Gastroesophageal sphincter (tissue), 4 donors: Measurements from ENCODE around the gene NUP188. TPM values are rescaled to one million over a fixed set of nuclear protein-coding genes. Genes with fewer than 3 reads are reported as not detected.

Experiments used
- ATAC-seq: fragments of 150-250 bp; one replicate; pipeline ENCODE4 v1.9.1; 2016; ENCODE audit warnings: mild to moderate bottlenecking, moderate library complexity
- H3K27ac ChIP-seq, 4 donors: fragments of 200-600 bp; sonication (generic) in 3 of 4; 1 replicate in 3 of 4; 2 replicates in 1 of 4; pipeline ENCODE4 v1.5.1; 2016 to 2019
- H3K27me3 ChIP-seq: fragments of 200-600 bp; sonication (generic); one replicate; pipeline ENCODE4 v1.5.1; 2019
- H3K36me3 ChIP-seq, 2 donors: fragments of 200-600 bp; sonication (generic); one replicate each; pipeline ENCODE4 v1.5.1; 2019; ENCODE audit warnings: control low read depth in 1 of 2
- H3K4me1 ChIP-seq, 3 donors: fragments of 200-600 bp; sonication (generic); 1 replicate in 2 of 3; 2 replicates in 1 of 3; pipeline ENCODE4 v1.5.1; 2016 to 2019; ENCODE audit warnings: control low read depth in 2 of 3
- H3K4me3 ChIP-seq, 2 donors: fragments of 200-600 bp; sonication (generic); one replicate each; pipeline ENCODE4 v1.5.1; 2019; ENCODE audit warnings: mild to moderate bottlenecking in 1 of 2, moderate library complexity in 1 of 2
- H3K9me3 ChIP-seq, 3 donors: fragments of 200-600 bp; sonication (generic); one replicate each; pipeline ENCODE4 v1.5.1; 2017 to 2019; ENCODE audit warnings: control low read depth in 2 of 3
- CTCF ChIP-seq, 4 experiments: fragments of 200-600 bp in 2 of 4; fragments of 450-650 bp in 2 of 4; sonication (generic) in 1 of 4; IDR thresholded peaks; one replicate each; pipeline ENCODE4 v1.5.1; 2017 to 2019; ENCODE audit warnings: antibody characterized with exemption in 4 of 4, mild to moderate bottlenecking in 2 of 4, moderate library complexity in 2 of 4
- EP300 ChIP-seq: sonication (generic); formaldehyde crosslinking; IDR thresholded peaks from one replicate; pipeline ENCODE4 v1.6.1; 2017; ENCODE audit warnings: antibody characterized with exemption, mild to moderate bottlenecking
- POLR2A ChIP-seq, 2 donors: fragments of 450-650 bp; IDR thresholded peaks; one replicate each; pipeline ENCODE4 v1.6.1; 2017; ENCODE audit warnings: antibody characterized with exemption in 2 of 2, mild to moderate bottlenecking in 2 of 2, moderate library complexity in 1 of 2
- POLR2AphosphoS5 ChIP-seq: sonication (generic); formaldehyde crosslinking; IDR thresholded peaks from one replicate; pipeline ENCODE4 v1.6.1; 2017; ENCODE audit warnings: antibody characterized with exemption
- WGBS, 2 donors: methylation state at CpG; one replicate each; pipeline ENCODE4 v1.1.5; 2018; ENCODE audit warnings: low coverage in 1 of 2; 5-methylcytosine and 5-hydroxymethylcytosine counted together
- total RNA-seq, 4 donors: library from RNA; depleted of rRNA; stranded (reverse); fragments of >200 nt; gene quantifications; one replicate each; pipeline ENCODE4 v1.1.0, GENCODE V29; 2016

NUP188 gene
- 10 to 100 TPM; 18.6 to 32.7 (median 29.1) TPM for total RNA-seq

DNA sequence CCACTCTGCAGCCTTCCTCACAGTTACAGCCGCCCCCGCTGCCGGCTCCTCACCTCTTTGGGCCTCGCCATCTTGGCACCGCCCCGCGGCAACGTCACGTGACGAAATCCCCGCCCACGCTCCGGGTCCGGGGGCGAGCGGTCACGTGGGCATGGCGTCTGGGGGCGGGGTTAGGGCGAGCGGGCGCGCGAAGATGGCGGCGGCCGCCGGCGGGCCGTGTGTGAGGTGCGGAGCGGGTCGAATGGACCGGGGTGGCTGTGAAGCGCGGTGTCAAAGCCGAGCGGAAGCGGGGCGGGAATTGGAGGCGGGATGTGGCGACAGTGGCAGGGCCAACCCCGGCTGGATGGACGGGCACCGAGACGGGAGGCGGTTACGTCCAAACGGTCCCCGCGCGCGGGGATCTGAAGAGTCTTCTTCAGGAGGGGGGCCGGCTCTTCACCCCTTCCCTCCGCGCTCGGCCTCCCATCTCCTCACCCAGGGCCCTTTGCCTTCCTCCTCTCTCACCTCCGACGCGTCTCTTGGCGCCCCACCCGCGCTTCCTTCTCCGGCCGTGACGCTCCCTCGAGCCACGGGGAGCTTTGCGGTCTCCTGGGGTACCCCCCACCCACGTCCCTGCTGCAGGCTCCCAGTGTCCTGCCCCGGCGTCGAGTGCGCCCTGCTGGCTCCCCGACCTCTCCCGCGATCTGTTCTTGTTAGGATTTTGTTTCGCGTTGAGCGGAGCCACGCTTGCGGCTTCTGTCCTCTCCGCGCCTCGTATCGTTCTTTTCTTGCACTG, at the start of gene NUP188, which contains the start of gene DOLK:
NUP188 (plus strand) TSS at position 173 of the 775 bp plus-strand sequence; CDS start at position 194, 21 bp downstream.
DOLK (minus strand) TSS at position 77 of the 775 bp plus-strand sequence. CDS start 300 bp downstream, outside the sequence.
- Histone ChIP-seq H3K27ac (peak within 1 kb of the TSS; percentile 92 to 99 (median 96)), H3K36me3 (peaks cover 0 to 57% of the 10 kb centered on the region in 2 donors), H3K4me3 (peak within 1 kb of the TSS; percentile 85 to 93), H3K9me3 (no peaks in the 10 kb centered on the region), H3K4me1 (peaks cover 0 to 53% (median 13%) of the 10 kb centered on the region in 3 donors), H3K27me3 (no peaks in the 10 kb centered on the region)
- TF ChIP-seq CTCF (IDR thresholded peaks at IDR 0.05), result no peak
- TF ChIP-seq POLR2AphosphoS5, result peak; percentile 91
- peak; percentile 87 for TF ChIP-seq POLR2A (IDR thresholded peaks at IDR 0.05)
- peak; percentile 93 for ATAC-seq
- 0% methylated on average over 3 to 11 of the region's 86 CpGs for WGBS, 2 donors

- H3K27ac ChIP-seq, result peak overlapping the region in 3 of 4 donors; percentile 25 to 49 (median 47)
- WGBS, 2 donors, result 50 to 95% methylated on average over 1 to 4 of the region's 5 CpGs
- peaks cover 0 to 62% (median 6%) of the 10 kb centered on the region in 3 donors for H3K4me1 ChIP-seq
- TF ChIP-seq POLR2A (IDR thresholded peaks at IDR 0.05), result no peak
- no peak for TF ChIP-seq POLR2AphosphoS5
- TF ChIP-seq EP300, result no peak
- TF ChIP-seq CTCF (IDR thresholded peaks at IDR 0.05), result no peak
- H3K9me3 ChIP-seq, result no peaks in the 10 kb centered on the region
- no peak for ATAC-seq
- no peaks in the 10 kb centered on the region for H3K27me3 ChIP-seq
- peaks cover 0 to 66% of the 10 kb centered on the region in 2 donors for H3K36me3 ChIP-seq
- H3K4me3 ChIP-seq, result no peak overlapping the region
Observed at GRCh38 chr9:128898382-128898781, 49.1 kb upstream of the NUP188 start.

- peaks cover 0 to 66% of the 10 kb centered on the region in 2 donors for H3K36me3 ChIP-seq
- WGBS, 2 donors, result 80 to 93% methylated on average over 3 to 5 of the region's 18 CpGs
- no peaks in the 10 kb centered on the region for H3K9me3 ChIP-seq
- H3K27ac ChIP-seq, result peak overlapping the region in 3 of 4 donors; percentile 25 to 49 (median 47)
- H3K4me3 ChIP-seq, result no peak overlapping the region
- TF ChIP-seq POLR2A (IDR thresholded peaks at IDR 0.05) (no peak), CTCF (IDR thresholded peaks at IDR 0.05) (no peak), EP300 (no peak)
- no peaks in the 10 kb centered on the region for H3K27me3 ChIP-seq
- H3K4me1 ChIP-seq, result peaks cover 0 to 59% (median 5%) of the 10 kb centered on the region in 3 donors
- ATAC-seq, result no peak
Observed at GRCh38 chr9:128898845-128899565, 48.5 kb upstream of the NUP188 start.

DNA sequence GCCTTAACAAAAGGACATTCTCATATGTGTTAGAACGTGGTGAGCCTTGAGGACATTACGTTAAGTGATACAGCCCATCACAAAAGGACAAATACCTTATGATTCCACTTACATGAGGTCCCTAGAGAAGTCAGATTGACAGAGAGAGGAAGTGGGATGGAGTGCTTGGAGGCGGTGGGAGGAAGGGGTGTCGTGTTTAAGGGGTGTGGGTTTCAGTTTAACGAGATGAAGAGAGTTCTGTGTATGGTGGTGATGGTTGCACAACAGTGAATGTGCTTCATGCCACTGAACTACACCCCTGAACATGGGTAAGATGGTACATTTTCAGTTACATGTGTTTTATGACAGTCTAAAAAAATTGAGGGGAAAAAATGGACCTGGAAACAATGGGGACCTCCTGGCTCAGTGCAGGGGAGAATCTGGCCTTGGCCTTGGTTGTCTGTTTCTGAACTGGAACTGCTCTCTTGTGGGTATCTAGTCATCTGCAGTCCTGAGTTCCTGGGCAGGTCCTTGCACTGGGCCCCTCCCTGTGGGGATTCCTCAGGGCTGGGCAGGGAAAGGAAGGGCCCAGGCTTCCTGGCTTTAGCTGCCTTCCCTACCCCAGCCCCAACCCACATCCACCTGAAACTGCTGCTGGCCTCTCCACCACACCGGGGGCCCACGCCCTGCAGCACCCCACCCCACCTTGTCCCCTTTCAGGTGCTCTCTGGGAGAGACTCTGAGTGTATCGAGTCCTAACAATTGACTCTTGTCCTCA, 47.8 kb upstream of the NUP188 start:
- Histone ChIP-seq H3K36me3 (peaks cover 0 to 64% of the 10 kb centered on the region in 2 donors), H3K4me3 (no peak overlapping the region), H3K27me3 (no peaks in the 10 kb centered on the region), H3K9me3 (no peaks in the 10 kb centered on the region), H3K27ac (peak overlapping the region in 3 of 4 donors; percentile 26 to 49 (median 41)), H3K4me1 (peaks cover 0 to 53% (median 5%) of the 10 kb centered on the region in 3 donors)
- WGBS, 2 donors, result 29 to 55% methylated on average over 4 to 5 of the region's 8 CpGs
- TF ChIP-seq CTCF (IDR thresholded peaks at IDR 0.05) (no peak), POLR2AphosphoS5 (no peak), EP300 (no peak), POLR2A (IDR thresholded peaks at IDR 0.05) (no peak)
- no peak for ATAC-seq
